CD4-positive, alpha-beta T cell treated with Interleukin-4 for 1 hour (primary cell): Measurements from ENCODE around the gene C19orf73.
A peak's percentile ranks its signal among the peaks of the same experiment; 100 is the strongest.
"Not testable (repeated sequence)": the region's sequence is repeated elsewhere in the genome, so short reads cannot be mapped to it uniquely, and the experiment has no call there.

Experiments used
- DNase-seq, 2 donors: peaks; one replicate each; pipeline ENCODE4 v3.0.0-alpha.2; 2020 to 2022

The C19orf73 gene

DNA sequence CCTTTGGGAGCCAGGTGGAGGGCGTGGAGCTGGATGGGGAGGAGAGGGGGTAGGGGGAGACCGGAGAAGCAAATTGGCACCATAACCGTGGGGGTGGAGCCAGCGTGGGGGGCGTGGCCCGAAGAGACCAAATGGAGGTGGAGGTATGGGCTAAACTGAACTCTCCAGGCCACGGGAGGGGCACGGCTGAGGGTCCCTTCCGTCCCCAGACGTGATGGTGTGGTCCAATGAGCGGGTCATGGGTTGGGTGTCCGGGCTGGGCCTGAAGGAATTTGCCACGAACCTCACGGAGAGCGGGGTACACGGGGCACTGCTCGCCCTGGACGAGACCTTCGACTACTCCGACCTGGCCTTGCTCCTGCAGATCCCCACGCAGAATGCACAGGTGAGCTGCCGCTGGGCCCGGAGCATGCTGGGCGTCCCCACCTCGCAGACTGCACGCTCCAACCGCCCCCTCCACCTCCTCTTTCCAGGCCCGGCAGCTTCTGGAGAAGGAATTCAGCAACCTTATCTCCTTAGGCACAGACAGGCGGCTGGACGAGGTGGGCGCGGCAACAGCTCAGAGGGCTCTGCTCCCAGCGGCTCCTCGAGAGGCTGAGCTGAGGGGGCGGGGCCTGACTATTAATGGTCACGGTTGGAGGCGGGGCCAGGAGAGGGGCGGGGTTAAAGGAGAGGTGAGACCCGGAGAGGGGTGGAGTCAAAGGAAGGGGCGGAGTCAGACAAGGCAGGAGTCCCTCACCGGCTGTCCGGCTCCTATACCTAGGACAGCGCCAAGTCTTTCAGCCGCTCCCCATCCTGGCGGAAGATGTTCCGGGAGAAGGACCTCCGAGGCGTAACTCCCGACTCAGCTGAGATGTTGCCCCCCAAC is 30.1 kb upstream of the C19orf73 start:
- peak; percentile 86 to 87 for DNase-seq

DNA sequence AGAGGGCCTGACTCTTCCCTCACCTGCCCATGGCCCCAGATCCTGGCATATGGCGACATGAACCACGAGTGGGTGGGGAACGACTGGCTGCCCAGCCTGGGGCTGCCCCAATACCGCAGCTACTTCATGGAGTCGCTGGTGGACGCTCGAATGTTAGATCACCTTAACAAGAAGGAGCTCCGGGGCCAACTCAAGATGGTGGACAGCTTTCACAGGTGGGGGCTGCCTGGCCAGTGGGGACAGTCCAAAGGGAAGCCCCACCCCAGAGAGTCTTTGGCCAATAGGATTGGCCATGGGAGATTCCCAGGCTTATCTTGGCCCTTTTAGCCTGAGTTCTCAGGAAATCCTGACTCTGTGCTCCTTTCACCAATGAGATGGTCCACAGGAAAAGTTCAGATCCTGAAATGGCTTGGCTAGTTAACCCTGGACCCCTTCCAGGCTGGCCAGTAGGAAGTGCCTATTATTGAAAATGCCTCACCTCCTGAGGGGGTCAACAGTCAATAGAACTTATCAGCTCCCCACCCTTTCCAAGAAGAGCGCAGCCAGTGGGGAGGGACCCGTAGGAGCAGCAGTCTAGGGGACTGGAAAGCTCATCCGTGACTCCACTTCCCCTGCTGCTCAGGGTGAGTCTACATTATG is 29.2 kb upstream of the C19orf73 start:
- no peak for DNase-seq

DNA sequence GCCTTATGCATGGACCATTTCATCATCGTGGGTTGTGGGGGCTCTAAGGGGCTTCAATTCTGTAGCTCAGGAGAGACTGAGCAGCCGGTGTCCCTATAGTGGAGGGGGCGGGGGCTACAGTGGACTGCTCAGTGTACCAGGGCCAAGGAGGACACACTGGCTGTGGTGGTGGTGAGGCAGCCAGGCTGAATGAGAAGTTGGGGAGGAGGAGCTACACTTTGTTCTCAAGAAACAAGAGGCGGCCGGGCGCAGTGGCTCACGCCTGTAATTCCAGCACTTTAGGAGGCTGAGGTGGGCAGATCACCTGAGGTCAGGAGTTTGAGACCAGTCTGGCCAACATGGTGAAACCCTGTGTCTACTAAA is 27.4 kb upstream of the C19orf73 start:
- not testable (repeated sequence) for DNase-seq

DNA sequence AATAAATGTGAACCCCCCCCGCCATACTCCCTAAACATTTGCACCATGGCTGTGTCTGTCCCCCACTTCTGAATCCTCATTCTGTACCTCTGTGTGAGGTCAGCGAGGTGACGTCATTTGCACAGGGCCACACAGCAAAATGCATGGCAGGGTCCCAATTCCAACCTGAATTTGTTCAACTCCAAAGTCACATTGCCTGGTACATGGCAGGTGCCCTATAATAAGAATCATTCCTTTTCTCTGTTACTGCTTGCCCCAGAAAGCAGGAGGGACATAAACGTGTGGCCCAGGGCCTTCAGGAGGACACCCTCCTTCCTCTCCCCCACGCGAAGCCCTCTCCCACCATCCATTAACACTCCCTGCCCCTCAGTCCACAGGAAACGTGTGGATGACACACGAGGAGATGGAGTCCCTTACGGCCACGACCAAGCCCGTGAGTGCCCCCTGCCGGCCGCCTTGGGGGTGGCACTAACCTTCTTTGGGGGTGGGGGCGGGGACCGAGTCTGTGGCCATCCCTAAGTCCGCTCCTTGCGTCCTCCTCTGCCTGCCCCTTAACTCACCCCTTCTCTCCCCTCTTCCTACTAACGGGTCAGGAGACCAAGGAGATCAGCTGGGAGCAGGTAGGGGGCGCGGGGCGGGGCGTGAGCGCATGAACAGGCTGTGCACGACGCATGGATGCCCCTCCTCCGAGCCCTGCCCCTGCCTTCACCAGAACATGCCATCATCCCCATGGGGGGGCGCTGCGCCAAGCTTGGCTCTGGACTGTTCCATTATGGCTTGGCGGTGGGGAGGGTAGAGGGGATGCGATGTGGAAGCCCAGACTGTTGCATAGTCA is 26.8 kb upstream of the C19orf73 start:
- peak; percentile 68 to 76 for DNase-seq

DNA sequence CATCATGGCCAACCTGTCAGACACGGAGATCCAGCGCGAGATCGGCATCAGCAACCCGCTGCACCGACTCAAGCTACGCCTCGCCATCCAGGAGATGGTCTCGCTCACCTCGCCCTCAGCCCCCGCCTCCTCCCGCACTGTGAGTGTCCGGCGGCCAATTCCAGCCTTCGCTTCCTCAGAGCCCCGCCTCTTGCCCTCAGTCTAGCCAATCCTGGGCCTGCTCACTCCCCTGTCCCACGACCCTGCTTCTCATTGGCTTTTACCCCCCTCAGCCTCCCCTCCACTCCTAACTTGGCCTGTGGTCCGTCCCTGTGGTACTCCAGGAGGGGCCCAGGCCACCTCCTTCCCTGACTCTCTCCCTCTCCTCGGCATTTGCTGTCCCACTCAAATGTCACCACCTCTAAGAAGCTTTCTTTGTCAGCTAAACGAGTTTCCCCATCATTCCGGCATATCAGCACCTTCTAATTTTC is 24.0 kb upstream of the C19orf73 start:
- DNase-seq, result peak; percentile 66 to 75

DNA sequence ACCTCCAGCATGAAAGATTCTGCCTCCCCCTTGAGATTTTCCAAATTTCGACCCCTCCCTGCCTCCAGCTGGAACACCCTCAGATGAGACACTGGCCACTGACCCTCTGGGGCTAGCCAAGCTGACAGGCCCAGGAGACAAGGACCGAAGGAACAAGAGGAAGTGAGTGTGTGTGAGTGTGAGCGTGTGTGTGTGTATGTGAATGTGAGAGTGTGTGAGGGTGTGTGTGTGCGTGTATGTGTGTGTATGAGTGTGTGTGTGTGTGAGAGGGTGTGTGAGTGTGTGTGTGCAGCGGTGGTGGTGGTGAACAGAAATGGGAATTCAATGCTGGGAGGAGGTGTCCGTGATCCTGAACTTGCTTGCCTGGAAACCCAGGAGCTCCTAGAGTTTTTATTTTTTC is 22.4 kb upstream of the C19orf73 start:
- DNase-seq, result no peak

DNA sequence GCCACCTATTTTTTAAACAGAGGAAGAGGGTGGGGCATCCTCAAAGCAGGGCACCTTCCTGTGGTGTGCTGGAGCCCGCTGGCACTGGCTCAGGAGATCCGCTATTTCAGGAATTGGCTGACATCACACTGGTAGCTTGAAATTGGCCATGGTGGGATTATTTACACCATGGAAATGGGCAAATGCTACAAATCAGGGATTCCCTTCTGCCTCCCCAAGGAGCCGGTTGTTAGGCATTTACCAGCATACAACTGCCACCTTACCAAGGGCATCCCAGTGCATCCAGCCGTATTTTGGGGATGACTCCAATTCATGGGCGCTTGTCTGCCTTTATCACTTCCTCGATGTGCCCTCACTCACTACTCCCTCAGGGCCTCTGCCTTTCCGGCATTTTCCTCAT is 22.0 kb upstream of the C19orf73 start:
- no peak for DNase-seq

DNA sequence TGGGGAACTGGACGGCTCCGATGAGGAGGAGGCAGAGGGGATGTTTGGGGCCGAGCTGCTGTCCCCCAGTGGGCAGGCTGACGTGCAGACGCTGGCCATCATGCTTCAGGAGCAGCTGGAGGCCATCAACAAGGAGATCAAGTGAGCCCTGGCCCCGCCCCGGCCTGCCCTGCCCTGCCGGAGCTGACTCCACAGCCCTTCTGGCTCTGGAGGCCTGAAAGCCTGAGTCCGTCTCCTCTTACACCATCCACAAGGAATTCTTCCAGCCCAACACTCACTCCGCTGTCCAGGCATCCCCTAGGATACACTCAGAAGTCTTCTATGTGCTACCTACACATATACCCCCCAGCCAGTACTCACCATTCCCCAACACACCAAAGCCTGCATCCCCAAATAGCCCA is 17.8 kb upstream of the C19orf73 start:
- DNase-seq, result no peak

DNA sequence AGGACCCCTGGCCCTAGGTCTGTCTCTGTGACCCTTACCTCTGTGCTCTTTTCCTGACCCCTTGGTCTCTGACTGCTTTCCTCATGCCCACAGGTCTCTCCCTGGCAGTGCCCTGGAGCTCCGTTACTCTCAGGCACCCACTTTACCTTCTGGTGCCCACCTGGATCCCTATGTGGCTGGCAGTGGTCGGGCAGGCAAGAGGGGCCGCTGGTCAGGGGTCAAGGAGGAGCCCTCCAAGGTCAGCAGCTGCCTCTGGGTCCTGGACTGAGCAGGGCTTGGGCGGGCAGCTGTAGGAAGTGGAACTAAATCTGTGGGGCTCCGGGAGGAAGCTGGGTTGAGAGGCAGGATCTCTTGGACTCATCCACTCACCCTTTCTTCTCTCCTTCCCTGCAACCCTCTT is 16.7 kb upstream of the C19orf73 start:
- DNase-seq, result no peak

DNA sequence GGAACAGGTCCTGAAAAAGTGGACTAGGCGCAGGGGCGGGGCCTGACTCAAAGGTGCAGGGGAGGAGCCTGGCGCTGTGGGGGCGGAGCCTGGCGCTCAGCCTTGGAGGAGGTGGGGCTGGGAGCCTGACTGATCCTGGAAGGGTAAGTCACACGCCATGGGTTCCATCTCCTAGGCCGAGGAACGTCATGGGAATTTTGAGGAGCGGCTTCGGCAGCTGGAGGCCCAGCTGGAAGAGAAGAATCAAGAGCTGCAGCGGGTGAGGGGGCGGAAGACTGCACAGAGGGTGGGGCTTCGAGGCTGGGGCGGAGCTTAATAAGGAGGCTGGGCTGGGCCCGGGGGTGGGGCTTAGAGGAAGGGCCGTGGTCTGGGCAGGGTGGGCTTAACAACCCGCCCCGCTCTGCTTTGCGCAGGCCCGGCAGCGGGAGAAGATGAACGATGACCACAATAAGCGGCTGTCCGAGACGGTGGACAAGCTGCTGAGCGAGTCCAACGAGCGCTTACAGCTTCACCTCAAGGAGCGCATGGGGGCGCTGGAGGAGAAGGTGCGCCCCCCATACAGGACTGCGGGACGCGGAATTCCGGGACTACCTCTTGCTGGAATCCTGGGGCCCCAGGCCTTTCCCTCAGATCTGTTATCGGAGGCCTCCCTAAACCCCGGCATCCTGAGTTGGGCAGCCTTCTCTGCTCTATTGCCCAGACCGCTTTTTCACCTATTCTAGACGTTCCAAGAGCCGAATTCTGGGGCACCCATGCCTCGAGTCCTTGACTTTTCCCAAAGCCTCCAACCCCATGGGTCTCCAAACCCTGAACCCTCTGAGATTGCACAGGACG is 14.9 kb upstream of the C19orf73 start:
- DNase-seq, result peak; percentile 49 to 56

DNA sequence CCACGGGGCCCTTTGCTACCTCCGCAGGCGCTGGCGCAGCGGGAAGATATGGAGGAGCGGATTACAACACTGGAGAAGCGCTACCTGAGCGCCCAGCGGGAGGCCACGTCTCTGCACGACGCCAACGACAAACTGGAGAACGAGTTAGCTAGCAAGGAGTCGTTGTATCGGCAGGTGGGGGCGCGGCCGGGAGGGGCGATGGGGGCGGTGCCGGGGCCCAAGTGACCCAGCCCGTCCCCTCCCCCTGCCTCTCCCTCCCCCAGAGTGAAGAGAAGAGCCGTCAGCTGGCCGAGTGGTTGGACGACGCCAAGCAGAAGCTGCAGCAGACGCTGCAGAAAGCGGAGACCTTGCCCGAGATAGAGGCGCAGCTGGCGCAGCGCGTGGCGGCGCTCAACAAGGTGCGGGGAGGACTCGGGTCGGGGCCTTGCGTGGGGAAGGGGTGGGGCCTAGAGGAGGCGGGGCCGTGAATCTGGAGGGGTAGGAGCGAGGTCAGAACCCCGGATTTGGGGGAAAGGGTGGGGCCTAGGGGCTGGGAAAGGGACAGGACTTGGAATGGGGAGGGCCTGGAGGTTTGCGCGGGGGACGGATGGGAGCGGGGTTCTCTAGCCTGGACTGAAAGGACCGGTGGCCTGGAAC is 14.1 kb upstream of the C19orf73 start:
- DNase-seq, result peak; percentile 47 to 50

DNA sequence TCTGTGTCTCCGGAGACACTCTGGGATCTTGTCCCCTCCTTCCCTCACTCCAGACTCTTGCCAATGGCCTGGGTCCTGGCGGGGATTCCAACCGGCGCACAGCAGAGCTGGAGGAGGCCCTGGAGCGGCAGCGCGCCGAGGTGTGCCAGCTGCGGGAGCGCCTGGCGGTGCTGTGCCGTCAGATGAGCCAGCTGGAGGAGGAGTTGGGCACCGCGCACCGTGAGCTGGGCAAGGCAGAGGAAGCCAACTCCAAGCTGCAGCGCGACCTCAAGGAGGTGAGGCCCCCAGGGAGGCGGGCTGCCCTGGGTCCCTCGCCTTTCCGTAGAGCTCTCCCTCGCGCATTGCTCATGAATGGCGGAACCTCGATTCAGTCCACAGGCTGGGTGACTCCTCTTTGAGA is 11.4 kb upstream of the C19orf73 start:
- no peak for DNase-seq

DNA sequence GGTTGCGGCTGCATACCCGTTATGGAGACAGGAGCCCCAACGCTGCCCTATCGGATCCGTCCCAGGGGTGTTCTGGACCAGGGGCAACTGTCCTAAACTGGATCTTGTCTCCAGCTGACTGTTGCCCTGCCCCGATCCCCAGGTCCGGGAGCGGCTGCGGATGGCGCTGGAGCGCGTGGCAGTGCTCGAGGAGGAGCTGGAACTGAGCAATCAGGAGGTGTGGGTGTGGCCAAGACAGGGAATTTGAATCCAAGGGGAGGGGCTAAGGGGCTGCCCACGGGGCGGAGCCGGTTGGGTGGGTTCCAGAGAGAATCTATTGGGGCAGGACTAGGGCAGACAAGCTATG is 10.3 kb upstream of the C19orf73 start:
- DNase-seq, result no peak

DNA sequence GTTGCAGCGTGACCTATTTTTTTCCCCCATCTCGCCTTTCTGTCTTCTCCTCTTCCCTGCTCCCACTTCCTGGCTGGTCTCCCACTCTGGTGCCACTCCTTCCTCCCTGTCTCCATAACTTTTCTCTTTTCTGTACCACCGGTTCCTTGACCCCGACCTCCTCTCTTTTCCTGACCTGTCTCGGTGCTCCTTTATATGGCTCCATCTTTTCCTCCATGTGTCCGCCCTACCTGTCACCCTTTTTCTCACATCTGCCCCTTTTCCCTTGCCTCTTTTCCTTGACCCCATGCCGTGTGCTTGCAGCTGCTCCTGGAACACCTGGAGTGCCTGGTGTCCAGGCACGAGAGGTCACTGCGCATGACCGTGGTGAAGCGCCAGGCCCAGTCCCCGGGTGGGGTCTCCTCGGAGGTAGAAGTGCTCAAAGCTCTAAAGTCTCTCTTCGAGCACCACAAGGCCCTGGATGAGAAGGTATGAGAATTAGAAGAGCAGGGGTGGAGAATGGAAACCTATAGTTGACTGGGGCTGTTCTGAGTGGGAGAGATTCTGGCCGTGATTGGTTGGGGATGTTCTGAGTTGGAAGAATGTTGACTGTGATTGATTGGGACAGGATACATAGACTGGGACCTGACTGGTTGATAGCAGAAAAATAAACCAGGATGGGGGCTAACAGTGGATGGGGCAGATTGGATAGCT is 9.7 kb upstream of the C19orf73 start:
- DNase-seq, result no peak

DNA sequence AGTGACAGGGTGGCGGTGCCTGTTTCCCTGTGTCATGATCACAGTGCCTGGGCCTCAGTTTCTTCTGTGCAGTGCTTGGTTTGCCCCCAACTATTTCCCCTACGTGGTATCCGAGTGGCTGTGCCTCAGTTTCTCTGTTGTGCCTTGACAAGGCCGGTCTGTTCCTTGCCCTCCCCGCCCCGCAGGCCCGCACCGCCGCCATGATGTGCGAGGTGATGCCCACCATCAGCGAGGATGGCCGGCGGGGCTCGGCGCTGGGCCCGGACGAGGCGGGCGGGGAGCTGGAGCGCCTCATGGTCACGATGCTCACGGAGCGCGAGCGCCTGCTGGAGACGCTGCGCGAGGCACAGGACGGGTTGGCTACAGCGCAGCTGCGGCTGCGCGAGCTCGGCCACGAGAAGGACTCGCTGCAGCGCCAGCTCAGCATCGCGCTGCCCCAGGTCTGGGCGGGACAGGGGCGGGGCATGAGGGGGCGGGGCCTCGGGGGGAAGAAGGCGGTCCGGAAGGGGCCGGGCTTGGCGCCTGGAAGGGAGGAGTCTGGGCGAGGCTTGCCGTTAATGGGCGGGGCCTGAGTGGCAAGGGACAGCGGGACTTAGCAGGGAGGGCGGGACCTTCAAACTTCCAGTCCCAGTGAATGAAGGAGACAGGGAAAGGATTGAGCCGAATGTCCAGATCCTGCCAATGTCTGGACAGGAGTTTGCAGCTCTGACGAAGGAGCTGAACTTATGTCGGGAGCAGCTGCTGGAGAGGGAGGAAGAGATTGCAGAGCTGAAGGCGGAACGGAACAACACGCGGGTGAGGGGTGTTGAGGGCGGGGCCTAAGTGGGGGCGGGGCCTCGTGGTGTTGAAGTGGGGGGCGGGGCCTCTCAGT is 9.0 kb upstream of the C19orf73 start:
- peak; percentile 96 to 98 for DNase-seq

DNA sequence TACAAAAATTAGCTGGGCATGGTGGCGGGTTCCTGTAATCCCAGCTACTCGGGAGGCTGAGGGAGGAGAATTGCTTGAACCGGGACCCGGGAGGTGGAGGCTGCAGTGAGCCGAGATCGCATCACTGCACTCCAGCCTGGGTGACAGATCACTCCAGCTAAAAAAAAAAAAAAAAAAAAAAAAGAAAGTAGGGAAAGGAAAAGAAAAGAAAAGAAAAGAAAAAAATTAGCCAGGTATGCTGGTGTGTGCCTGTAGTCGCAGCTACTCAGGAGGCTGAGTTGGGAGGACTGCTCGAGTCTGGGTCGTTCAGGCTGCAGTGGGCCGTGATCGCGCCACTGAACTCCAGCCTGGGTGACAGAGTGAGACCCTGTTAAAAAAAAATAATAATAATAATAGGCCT is 8.3 kb upstream of the C19orf73 start:
- not testable (repeated sequence) for DNase-seq

DNA sequence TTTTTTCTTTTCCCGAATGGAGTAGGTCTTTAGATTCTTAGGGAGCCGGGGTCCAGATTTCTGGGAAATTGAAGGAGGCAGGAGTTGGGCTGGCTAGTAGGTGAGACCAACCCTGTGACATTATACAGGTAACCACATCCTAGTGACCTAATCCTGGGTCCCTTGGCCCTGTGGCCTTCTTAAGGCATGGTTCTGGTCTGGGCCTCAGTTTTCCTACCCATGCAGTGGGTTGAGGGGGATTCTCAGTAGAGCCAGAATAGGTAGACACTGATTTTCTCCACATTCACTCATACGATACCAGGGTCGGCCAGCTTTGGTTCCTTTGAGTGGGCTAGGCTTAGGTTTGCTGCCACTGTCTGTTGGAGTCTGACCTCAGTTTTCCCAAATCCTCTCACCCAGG is 7.6 kb upstream of the C19orf73 start:
- DNase-seq, result no peak

DNA sequence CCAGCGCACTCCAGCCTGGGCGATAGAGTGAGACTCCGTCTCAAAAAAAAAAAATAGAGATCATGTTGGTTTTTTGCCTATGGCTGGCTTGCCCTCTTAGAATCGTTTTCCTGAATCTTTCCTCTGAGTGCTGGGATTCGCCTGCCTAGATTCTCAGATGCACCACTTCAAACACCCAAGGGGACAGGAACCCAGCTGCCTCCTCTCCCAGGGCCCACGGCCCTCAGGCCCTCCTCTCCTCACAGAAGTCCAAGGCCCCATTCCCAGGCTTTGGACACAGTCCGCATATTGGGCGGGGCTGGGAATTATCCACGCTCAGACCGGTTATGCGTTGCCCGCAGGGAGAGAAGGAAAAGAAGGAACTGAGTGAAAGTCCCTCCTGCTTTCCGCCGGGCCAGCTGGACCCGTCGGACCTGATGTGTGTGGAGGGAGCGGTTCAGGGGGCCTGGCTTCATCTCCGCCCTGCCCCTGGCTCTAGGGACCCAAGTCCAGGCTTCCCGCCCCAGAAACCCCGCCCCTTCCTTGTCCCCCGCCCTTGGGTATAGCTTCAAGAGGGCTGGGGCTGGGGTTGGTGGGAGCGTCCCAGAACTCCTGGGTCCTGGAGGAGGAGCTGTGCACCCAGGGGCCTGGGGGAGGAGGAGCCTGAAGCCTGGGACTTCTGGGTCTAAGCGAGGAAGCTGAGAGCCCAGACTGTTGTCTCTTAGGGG is 6.2 kb upstream of the C19orf73 start:
- no peak for DNase-seq

DNA sequence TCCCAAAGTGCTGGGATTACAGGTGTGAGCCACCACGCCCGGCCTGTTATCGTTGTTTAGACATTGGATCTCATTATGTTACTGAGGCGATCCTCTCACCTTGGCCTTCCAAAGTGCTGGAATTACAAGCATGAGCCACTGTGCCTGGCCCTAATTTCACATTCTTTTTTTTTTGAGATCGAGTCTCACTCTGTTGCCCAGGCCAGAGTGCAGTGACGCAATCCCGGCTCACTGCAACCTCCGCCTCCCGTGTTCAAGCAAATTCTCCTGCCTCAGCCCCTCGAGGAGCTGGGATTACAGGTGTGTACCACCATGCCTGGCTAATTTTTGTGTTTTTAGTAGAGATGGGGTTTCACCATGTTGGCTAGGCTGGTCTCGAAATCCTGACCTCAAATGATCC is 4.3 kb upstream of the C19orf73 start:
- not testable (repeated sequence) for DNase-seq

DNA sequence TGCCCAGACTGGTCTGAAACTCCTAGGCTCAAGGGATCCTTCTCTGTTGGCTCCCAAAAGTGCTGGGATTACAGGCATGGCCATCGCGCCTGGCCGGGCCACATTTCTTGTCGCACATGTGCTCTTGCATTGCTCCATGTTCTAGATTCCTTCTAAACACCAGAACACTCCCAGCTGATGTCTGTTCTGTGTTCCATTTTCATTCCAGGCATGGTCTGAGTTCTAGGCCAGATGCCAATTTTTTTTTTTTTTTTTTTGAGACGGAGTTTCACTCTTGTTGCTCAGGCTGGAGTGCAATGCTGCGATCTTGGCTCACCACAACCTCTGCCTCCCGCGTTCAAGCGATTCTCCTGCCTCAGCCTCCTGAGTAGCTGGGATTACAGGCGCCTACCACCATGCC is 2.9 kb upstream of the C19orf73 start:
- not testable (repeated sequence) for DNase-seq
